CD4-positive, alpha-beta T cell treated with Interferon gamma for 1 hour (primary cell): ENCODE results near the gene FAXC.
"Not testable (repeated sequence)": the region's sequence is repeated elsewhere in the genome, so short reads cannot be mapped to it uniquely, and the experiment has no call there.

Experiments used
- DNase-seq: peaks from one replicate; pipeline ENCODE4 v3.0.0-alpha.2; 2020

Gene FAXC

DNA sequence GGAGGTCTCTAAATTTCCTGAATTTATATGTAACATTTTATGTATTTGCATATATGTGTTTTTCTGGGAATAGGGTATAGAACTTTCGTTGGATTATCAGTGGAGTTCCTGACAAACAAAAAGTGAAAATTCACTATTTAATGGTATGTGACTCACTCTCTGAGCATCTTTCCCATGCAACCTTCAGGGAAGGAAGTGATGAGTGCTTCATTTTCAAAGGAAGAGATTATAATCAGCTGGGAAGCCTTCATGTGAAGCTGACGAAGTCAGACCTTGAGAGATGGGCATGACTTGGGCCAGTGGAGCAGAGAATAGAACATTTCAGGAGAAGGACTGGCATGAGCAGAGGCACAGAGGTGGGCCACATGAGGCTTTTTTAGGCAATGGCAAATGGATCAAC is 72.7 kb downstream of the FAXC start:
- DNase-seq: no peak

- DNase-seq: no peak
Observed at GRCh38 chr6:99270826-99271225, 78.6 kb downstream of the FAXC start.

- no peak for DNase-seq
Observed at GRCh38 chr6:99270030-99270429, 79.4 kb downstream of the FAXC start.

DNA sequence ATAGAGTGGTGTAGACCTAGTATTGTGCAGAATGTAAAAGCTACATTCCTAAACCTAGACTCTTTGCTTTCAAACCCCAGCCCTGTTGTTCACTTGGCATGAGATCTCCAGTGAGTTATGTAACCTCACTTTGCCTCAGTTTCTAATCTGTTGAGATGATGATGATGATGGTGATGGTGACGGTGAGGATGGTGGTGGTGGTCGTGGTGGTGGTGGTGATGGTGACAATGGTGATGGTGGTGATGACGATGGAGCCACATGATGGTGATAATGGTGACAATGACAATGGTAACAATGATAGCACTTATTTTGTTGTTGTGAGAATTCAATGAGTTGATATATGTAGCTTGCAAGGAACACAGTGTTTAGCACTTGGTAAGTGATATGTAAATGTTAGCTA is 80.3 kb downstream of the FAXC start:
- DNase-seq: no peak

DNA sequence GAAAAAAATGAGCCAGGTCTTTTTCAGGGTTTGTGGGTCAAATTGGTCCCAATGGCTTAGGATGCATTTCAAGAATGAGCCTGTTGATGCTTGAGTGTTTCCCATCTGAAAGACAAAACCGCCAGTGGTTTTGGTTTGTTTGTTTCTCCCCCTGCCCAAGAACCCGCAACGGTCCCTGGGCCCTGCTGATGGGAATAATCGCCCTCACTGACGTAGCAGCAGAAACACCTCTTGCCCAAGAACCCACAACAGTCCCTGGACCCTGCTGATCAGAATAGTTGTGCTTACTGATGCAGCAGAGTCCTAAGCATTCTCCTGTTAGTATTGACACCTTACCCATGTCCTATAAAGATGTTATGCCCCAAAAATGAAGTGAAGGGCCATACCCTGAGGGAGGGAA is 82.5 kb downstream of the FAXC start:
- DNase-seq: not testable (repeated sequence)

- not testable (repeated sequence) for DNase-seq
Observed at GRCh38 chr6:99265447-99265846, 84.0 kb downstream of the FAXC start.

GRCh38 chr6:99254616-99255550 is 94.6 kb downstream of the FAXC start:
- DNase-seq: no peak

- DNase-seq: no peak
Observed at GRCh38 chr6:99253271-99253670, 96.2 kb downstream of the FAXC start.

DNA sequence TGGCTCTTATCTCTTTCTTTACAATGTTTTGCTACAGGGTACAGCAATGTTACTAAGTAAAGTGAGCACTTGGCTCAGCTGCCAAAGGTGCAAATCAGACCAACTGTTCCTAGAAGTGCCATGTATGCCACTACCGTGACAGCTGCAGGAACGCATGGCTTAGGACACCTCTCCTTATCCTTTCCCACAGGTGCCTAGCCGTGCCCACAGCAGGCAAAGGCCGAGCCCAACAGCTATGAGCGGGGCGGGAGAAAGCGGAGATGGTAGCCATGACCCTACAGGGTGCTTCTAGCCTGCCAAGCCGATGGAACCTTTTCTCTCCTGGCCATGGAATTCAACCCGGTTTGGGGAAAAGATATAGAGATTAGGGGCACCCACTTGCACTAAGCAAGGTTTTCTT is 97.1 kb downstream of the FAXC start:
- no peak for DNase-seq

- no peak for DNase-seq
Observed at GRCh38 chr6:99250476-99250875, 99.0 kb downstream of the FAXC start.

- DNase-seq: no peak
Observed at GRCh38 chr6:99246602-99247001, 102.9 kb downstream of the FAXC start.

DNA sequence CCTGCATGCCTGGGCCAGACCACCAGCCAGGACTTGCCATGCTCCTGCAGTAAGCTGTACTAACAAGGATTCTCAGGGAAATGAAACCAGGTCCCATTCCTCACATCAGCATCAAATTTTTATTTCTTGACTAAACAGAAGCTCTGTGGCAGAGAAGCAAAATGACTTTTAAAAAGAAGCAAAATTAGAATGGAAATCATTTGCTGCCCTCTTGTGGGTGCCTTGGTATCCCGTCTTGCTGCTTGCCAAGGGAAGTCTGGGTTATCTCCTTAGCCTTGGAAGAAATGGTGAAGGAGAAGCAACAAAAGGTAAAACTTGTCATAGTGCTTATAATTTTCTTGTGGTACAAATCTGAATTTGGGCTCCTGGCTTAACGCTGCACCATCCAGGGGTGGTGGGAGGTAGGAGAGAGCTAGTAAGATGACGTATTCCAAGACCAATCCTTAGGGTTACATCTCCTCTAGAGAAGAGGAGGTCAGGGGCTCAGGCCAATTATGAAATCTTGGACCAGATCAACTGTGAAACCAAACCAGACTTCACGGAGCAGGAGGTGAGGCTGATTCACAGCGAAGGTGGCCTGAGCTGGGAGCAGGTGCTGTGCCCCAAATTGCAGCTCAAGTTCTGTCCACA is 107.5 kb downstream of the FAXC start:
- no peak for DNase-seq

DNA sequence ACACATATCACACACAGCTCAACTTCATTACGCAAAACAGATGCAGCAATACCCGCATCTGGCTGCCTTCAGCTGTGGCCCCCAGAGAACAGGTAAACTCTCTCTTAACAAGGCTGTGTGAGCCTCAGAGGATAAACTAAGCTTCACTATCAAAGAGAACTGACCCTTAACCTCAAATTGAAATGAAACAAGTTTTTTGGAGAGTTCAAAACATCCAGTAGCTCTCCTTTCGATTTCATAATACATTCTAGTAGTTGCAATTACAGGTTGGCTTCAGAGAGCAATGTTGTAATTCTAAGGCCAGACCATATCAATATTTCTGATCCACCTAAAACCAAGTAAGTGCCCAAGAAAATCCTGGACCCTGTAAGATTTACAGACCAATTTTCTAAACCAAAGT is 113.5 kb downstream of the FAXC start:
- DNase-seq: no peak

DNA sequence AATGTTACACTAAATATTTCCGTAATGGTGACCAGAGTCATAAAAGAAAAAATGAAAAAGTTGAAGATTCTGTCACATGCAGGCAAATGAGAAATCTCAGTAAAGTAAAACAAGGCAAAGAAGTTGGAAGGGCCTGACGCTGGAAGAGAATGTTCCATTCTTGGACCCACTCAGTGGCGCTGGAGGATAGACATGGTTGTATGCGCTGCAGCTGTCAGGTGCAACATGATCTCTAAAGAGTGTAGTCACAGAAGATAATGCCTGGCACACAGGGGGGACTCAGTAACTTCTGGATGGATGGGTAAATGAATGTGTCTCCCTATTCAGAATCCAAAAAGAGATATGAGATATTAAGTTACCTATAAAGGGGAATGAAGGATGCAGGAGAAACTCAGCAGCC is 116.3 kb downstream of the FAXC start:
- no peak for DNase-seq

- no peak for DNase-seq
Observed at GRCh38 chr6:99232056-99232455, 117.4 kb downstream of the FAXC start.

GRCh38 chr6:99225172-99225571 is 124.3 kb downstream of the FAXC start:
- no peak for DNase-seq
